ENCODE data around the gene CHRNA5. TPM values are rescaled to one million over a fixed set of nuclear protein-coding genes. Genes with fewer than 3 reads are reported as not detected.
A peak's percentile ranks its signal among the peaks of the same experiment; 100 is the strongest.
"Not testable (repeated sequence)": the region's sequence is repeated elsewhere in the genome, so short reads cannot be mapped to it uniquely, and the experiment has no call there.

Gene CHRNA5
- polyA plus RNA-seq (2012; ENCODE audit: low read depth, missing spikeins): 1.5 TPM

GRCh38 chr15:78565097-78565950 is at the start of gene CHRNA5:
Gene CHRNA5, plus strand, starts transcription at chr15:78565520. Its CDS starts 200 bp downstream, at chr15:78565720.
- peak; percentile 46 for DNase-seq (ENCODE audit: insufficient read length, low spot score)
- TF ChIP-seq SPI1 (IDR thresholded peaks at IDR 0.05; ENCODE audit: low read depth, low read length) (no peak), PAX5 (IDR thresholded peaks at IDR 0.05; ENCODE audit: insufficient read depth, low read length, severe bottlenecking) (no peak)
- peak; percentile 69 for FAIRE-seq

- not testable (repeated sequence) for FAIRE-seq; DNase-seq (ENCODE audit: insufficient read length, low spot score)
Measured at GRCh38 chr15:78520035-78520434, 45.3 kb upstream of the CHRNA5 start.

- FAIRE-seq (no peak), DNase-seq (ENCODE audit: insufficient read length, low spot score) (no peak)
- TF ChIP-seq POLR2A (IDR thresholded peaks at IDR 0.05; ENCODE audit: low read depth, low read length) (no peak), PAX5 (IDR thresholded peaks at IDR 0.05; ENCODE audit: insufficient read depth, low read length, severe bottlenecking) (no peak), SPI1 (IDR thresholded peaks at IDR 0.05; ENCODE audit: low read depth, low read length) (no peak), TAF1 (IDR thresholded peaks at IDR 0.05; ENCODE audit: low read depth, low read length) (no peak)
Measured at GRCh38 chr15:78524230-78524629, 41.1 kb upstream of the CHRNA5 start.

GRCh38 chr15:78527325-78527724 is 38.0 kb upstream of the CHRNA5 start:
- FAIRE-seq: no peak
- TF ChIP-seq PAX5 (IDR thresholded peaks at IDR 0.05; ENCODE audit: insufficient read depth, low read length, severe bottlenecking): no peak
- no peak for TF ChIP-seq POLR2AphosphoS5 (IDR thresholded peaks at IDR 0.05; ENCODE audit: low read depth, low read length)
- TF ChIP-seq SPI1 (IDR thresholded peaks at IDR 0.05; ENCODE audit: low read depth, low read length): no peak
- no peak for TF ChIP-seq TAF1 (IDR thresholded peaks at IDR 0.05; ENCODE audit: low read depth, low read length)
- TF ChIP-seq POLR2A (IDR thresholded peaks at IDR 0.05; ENCODE audit: low read depth, low read length): no peak
- no peak for TF ChIP-seq POU2F2 (IDR thresholded peaks at IDR 0.05; ENCODE audit: low read depth, low read length)
- DNase-seq (ENCODE audit: insufficient read length, low spot score): no peak

- no peak for DNase-seq (ENCODE audit: insufficient read length, low spot score)
- TF ChIP-seq SPI1 (IDR thresholded peaks at IDR 0.05; ENCODE audit: low read depth, low read length): no peak
- TF ChIP-seq PAX5 (IDR thresholded peaks at IDR 0.05; ENCODE audit: insufficient read depth, low read length, severe bottlenecking): no peak
- TF ChIP-seq POLR2AphosphoS5 (IDR thresholded peaks at IDR 0.05; ENCODE audit: low read depth, low read length): no peak
- no peak for TF ChIP-seq TAF1 (IDR thresholded peaks at IDR 0.05; ENCODE audit: low read depth, low read length)
- TF ChIP-seq POLR2A (IDR thresholded peaks at IDR 0.05; ENCODE audit: low read depth, low read length): no peak
- TF ChIP-seq POU2F2 (IDR thresholded peaks at IDR 0.05; ENCODE audit: low read depth, low read length): no peak
- FAIRE-seq: no peak
Measured at GRCh38 chr15:78533331-78533730, 32.0 kb upstream of the CHRNA5 start.

- no peak for FAIRE-seq
- no peak for TF ChIP-seq PAX5 (IDR thresholded peaks at IDR 0.05; ENCODE audit: insufficient read depth, low read length, severe bottlenecking)
- no peak for TF ChIP-seq POLR2AphosphoS5 (IDR thresholded peaks at IDR 0.05; ENCODE audit: low read depth, low read length)
- TF ChIP-seq POLR2A (IDR thresholded peaks at IDR 0.05; ENCODE audit: low read depth, low read length): no peak
- no peak for TF ChIP-seq POU2F2 (IDR thresholded peaks at IDR 0.05; ENCODE audit: low read depth, low read length)
- TF ChIP-seq TAF1 (IDR thresholded peaks at IDR 0.05; ENCODE audit: low read depth, low read length): no peak
- TF ChIP-seq SPI1 (IDR thresholded peaks at IDR 0.05; ENCODE audit: low read depth, low read length): no peak
- DNase-seq (ENCODE audit: insufficient read length, low spot score): no peak
Measured at GRCh38 chr15:78536134-78536533, 29.2 kb upstream of the CHRNA5 start.

DNA sequence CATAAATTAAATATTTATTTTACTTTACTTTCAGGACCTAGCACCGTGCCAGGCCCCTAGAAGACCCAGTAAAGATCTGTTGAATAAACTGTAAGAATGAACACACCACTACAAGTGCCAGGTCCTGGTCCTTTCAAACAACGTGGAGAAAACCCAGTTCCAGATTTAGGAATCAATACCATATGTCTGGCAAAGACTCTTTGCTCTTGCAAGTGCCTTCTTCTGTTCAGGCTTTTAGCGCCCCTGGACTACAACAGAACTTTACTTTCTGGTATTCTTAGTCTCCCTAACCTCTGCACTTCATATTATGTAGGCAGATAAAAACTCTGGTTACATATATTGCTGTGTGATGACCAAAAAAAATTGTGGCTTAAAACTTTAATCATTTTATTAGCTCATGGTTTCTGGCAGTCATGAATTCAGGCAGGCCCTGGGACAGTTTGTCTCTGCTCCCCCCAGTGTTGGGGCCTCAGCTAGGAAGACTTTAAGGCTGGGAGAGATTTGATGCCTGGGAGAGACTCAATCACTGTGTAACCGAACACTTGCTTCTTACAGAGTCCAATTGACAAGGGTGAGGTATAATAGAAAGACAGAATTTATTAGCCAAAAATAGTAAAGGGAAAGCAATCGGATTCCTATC is 27.9 kb upstream of the CHRNA5 start:
- DNase-seq (ENCODE audit: insufficient read length, low spot score) (no peak), FAIRE-seq (no peak)
- TF ChIP-seq POU2F2 (IDR thresholded peaks at IDR 0.05; ENCODE audit: low read depth, low read length) (no peak), PAX5 (IDR thresholded peaks at IDR 0.05; ENCODE audit: insufficient read depth, low read length, severe bottlenecking) (no peak), TAF1 (IDR thresholded peaks at IDR 0.05; ENCODE audit: low read depth, low read length) (no peak), POLR2A (IDR thresholded peaks at IDR 0.05; ENCODE audit: low read depth, low read length) (no peak), SPI1 (IDR thresholded peaks at IDR 0.05; ENCODE audit: low read depth, low read length) (no peak), POLR2AphosphoS5 (IDR thresholded peaks at IDR 0.05; ENCODE audit: low read depth, low read length) (no peak)

DNA sequence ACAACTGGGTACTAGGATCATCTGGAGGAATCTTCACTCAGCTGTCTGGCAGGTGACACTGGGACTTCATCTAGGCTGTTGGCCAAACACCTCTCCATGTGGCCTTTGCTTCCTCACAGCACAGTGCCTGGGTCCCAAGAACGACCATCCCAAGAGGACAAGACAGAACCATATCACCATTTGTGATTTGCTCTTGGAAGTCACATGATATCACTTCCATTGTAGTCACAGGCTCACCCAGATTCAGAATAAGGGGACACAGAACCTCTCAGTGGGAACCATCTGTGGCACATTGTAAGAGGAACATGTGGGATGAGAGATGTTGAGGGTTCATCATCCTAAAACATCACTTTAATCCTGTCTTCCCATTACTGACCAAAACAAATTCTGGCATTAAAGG is 27.0 kb upstream of the CHRNA5 start:
- no peak for TF ChIP-seq SPI1 (IDR thresholded peaks at IDR 0.05; ENCODE audit: low read depth, low read length)
- TF ChIP-seq PAX5 (IDR thresholded peaks at IDR 0.05; ENCODE audit: insufficient read depth, low read length, severe bottlenecking): no peak
- no peak for TF ChIP-seq TAF1 (IDR thresholded peaks at IDR 0.05; ENCODE audit: low read depth, low read length)
- TF ChIP-seq POU2F2 (IDR thresholded peaks at IDR 0.05; ENCODE audit: low read depth, low read length): no peak
- TF ChIP-seq POLR2AphosphoS5 (IDR thresholded peaks at IDR 0.05; ENCODE audit: low read depth, low read length): no peak
- TF ChIP-seq POLR2A (IDR thresholded peaks at IDR 0.05; ENCODE audit: low read depth, low read length): no peak
- FAIRE-seq (no peak), DNase-seq (ENCODE audit: insufficient read length, low spot score) (no peak)

- DNase-seq (ENCODE audit: insufficient read length, low spot score); FAIRE-seq: not testable (repeated sequence)
Measured at GRCh38 chr15:78539464-78540140, 25.7 kb upstream of the CHRNA5 start.
